ENCODE results near the gene PDLIM7. TPM values are rescaled to one million over a fixed set of nuclear protein-coding genes. Genes with fewer than 3 reads are reported as not detected.

Gene PDLIM7
- total RNA-seq, 1 experiment from 2014 or later: 132 TPM

DNA sequence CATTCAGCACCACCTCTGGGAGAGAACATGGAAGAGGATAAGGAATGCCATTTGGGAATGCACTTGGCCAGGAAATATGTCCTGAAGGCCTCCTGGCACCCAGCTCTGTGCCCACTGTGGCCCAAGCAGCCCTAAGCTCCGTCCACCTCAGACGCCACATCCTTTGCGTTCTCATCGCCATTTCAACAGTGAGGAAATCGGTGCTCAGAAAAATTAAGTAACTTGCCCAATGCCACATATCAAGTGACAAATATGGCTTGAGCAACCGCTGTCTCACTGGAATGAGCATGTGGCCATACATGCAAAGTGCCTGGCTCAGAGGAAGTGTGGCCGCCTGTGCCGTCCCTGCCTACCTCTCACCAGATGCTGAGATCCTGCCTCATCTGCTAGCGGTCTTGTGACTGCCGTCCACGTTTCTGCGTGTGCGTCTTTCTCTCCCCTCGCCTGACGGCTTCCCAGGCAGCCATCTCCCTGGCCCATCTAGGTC lies 13.2 kb upstream of the PDLIM7 start:
- BruUV-seq (replicated peaks): no TSS peak

DNA sequence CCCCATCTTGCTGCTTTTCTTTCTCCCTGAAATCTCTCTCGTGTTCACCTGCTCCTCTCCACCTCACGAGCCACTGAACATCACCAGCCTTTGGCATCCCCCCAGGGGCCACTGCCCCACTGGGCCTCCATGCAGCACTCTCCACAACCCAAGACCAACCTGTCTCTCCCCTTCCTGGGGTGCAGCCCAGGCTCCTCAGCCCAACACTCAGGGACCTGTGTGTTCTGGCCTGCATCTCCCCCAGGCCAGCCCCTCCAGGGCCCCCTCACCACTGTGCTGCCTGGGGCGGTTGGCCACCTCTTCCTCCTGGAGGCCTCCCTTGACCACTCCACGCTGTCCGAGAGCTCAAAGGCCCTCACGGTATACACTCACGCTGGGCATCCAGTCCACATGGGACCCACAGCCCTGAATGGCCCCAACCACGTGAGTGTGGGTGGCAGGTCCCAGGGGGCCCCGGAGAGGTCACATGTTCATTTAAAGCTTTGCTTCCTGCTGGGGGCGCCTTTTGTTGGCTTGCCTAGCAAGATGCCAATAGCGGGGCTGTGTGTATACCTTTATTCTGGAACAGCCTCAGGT lies 12.7 kb upstream of the PDLIM7 start:
- ChIA-PET CTCF (no interaction called here), POLR2A (ENCODE audit: low non-redundant PET) (no interaction called here)
- H3K9me3 ChIP-seq (ENCODE audit: low read depth, low read length, poor library complexity, severe bottlenecking): no peaks in the 10 kb centered on the region
- no peak for DNase-seq (ENCODE audit: low spot score)
- no peak overlapping the region for H3K27ac ChIP-seq (ENCODE audit: low read depth, low read length, poor library complexity, severe bottlenecking)
- H3K4me1 ChIP-seq (ENCODE audit: insufficient read depth, low read length, poor library complexity, severe bottlenecking): no peaks in the 10 kb centered on the region
- peaks cover 45% of the 10 kb centered on the region for H3K36me3 ChIP-seq (ENCODE audit: insufficient read depth, low read length, poor library complexity, severe bottlenecking)
- H3K27me3 ChIP-seq (replicated peaks; ENCODE audit: insufficient read depth, low read depth, low read length, poor library complexity): no peaks in the 10 kb centered on the region
- H3K4me3 ChIP-seq (ENCODE audit: low read depth, low read length, poor library complexity, severe bottlenecking): no peak overlapping the region
- TF ChIP-seq, protein P1, sequence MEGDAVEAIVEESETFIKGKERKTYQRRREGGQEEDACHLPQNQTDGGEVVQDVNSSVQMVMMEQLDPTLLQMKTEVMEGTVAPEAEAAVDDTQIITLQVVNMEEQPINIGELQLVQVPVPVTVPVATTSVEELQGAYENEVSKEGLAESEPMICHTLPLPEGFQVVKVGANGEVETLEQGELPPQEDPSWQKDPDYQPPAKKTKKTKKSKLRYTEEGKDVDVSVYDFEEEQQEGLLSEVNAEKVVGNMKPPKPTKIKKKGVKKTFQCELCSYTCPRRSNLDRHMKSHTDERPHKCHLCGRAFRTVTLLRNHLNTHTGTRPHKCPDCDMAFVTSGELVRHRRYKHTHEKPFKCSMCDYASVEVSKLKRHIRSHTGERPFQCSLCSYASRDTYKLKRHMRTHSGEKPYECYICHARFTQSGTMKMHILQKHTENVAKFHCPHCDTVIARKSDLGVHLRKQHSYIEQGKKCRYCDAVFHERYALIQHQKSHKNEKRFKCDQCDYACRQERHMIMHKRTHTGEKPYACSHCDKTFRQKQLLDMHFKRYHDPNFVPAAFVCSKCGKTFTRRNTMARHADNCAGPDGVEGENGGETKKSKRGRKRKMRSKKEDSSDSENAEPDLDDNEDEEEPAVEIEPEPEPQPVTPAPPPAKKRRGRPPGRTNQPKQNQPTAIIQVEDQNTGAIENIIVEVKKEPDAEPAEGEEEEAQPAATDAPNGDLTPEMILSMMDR (conservative IDR thresholded peaks at IDR 0.05; ENCODE audit: low read depth, low read length): no peak
- no peak for TF ChIP-seq EZH2 (IDR thresholded peaks at IDR 0.05; ENCODE audit: borderline replicate concordance, low read depth, low read length, poor library complexity, severe bottlenecking)
- no TSS peak for BruUV-seq (replicated peaks)
- intact Hi-C loops (cut with micrococcal nuclease; ENCODE audit: unreplicated experiment): no loop called here

More for the DNA sequence above, 13.2 kb upstream of the PDLIM7 start:
- Histone ChIP-seq H3K27ac (ENCODE audit: low read depth, low read length, poor library complexity, severe bottlenecking) (no peak overlapping the region), H3K9me3 (ENCODE audit: low read depth, low read length, poor library complexity, severe bottlenecking) (no peaks in the 10 kb centered on the region), H3K27me3 (replicated peaks; ENCODE audit: insufficient read depth, low read depth, low read length, poor library complexity) (no peaks in the 10 kb centered on the region), H3K36me3 (ENCODE audit: insufficient read depth, low read length, poor library complexity, severe bottlenecking) (peaks cover 50% of the 10 kb centered on the region), H3K4me3 (ENCODE audit: low read depth, low read length, poor library complexity, severe bottlenecking) (no peak overlapping the region), H3K4me1 (ENCODE audit: insufficient read depth, low read length, poor library complexity, severe bottlenecking) (no peaks in the 10 kb centered on the region)
- intact Hi-C loops (cut with micrococcal nuclease; ENCODE audit: unreplicated experiment): no loop called here
- DNase-seq (ENCODE audit: low spot score): no peak
- POLR2A ChIA-PET (ENCODE audit: low non-redundant PET): no interaction called here
- CTCF ChIA-PET: no interaction called here
- no peak for TF ChIP-seq EZH2 (IDR thresholded peaks at IDR 0.05; ENCODE audit: borderline replicate concordance, low read depth, low read length, poor library complexity, severe bottlenecking)
- TF ChIP-seq, protein P1 (conservative IDR thresholded peaks at IDR 0.05; ENCODE audit: low read depth, low read length): no peak

DNA sequence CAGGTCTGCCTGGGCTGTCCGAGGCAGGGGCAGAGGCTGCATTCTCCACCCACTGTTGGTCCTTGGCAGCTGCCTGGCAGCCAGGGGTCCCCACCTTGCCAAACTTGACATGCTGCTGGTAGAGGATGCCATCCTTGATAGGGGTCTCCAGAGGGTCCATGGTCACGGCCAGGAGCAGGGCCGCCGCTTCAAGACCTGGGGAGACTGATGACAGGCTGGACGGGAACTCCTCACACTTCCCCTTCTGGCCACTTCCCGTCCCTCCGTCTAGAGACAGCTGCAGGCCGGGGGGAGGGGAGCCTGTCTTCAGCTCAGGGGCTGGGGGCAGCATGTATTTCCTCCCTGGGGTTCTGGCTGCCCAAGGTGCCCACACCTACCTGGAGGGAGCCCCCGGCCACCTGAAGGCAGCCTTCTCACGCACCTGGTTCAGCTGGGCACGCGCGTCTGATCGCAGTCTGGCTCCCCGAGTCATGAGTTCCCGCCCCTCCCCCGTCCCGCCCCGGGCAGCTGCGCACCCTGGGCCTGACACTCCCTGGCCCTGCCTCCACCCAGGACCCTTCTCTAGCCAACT lies 12.1 kb upstream of the PDLIM7 start, which contains the start of gene DOK3:
DOK3 (minus strand) TSS at position 446 of the 571 bp plus-strand sequence; CDS start at position 160, 286 bp downstream.
- H3K4me3 ChIP-seq (ENCODE audit: low read depth, low read length, poor library complexity, severe bottlenecking): no peak within 1 kb of the TSS

More for the DNA sequence above, 12.1 kb upstream of the PDLIM7 start, which contains the start of gene DOK3:
- no peaks in the 10 kb centered on the region for H3K27me3 ChIP-seq (replicated peaks; ENCODE audit: insufficient read depth, low read depth, low read length, poor library complexity)
- no peaks in the 10 kb centered on the region for H3K4me1 ChIP-seq (ENCODE audit: insufficient read depth, low read length, poor library complexity, severe bottlenecking)
- peaks cover 39% of the 10 kb centered on the region for H3K36me3 ChIP-seq (ENCODE audit: insufficient read depth, low read length, poor library complexity, severe bottlenecking)
- no TSS peak for BruUV-seq (replicated peaks)
- H3K9me3 ChIP-seq (ENCODE audit: low read depth, low read length, poor library complexity, severe bottlenecking): no peaks in the 10 kb centered on the region
- intact Hi-C loops (cut with micrococcal nuclease; ENCODE audit: unreplicated experiment): no loop called here
- ChIA-PET CTCF (no interaction called here), POLR2A (ENCODE audit: low non-redundant PET) (no interaction called here)
- no peak within 1 kb of the TSS for H3K27ac ChIP-seq (ENCODE audit: low read depth, low read length, poor library complexity, severe bottlenecking)
- no peak for TF ChIP-seq EZH2 (IDR thresholded peaks at IDR 0.05; ENCODE audit: borderline replicate concordance, low read depth, low read length, poor library complexity, severe bottlenecking)
- TF ChIP-seq, protein P1 (conservative IDR thresholded peaks at IDR 0.05; ENCODE audit: low read depth, low read length): no peak
- DNase-seq (ENCODE audit: low spot score): no peak
